GM10266 (cell line): ENCODE measurements around the gene GABRG3.

ENCODE experiments used
- DNase-seq: peaks from one replicate; pipeline ENCODE4 v3.0.0; 2012; ENCODE audit errors: extremely low spot score
- CTCF ChIP-seq: IDR thresholded peaks from 2 replicates; pipeline ENCODE4 v1.5.1; 2012; ENCODE audit warnings: mild to moderate bottlenecking, low read depth; ENCODE audit not compliant: control insufficient read depth, insufficient read depth; ENCODE audit errors: missing control alignments

Gene GABRG3

GRCh38 chr15:27328186-27328585 is 357.2 kb downstream of the GABRG3 start:
- no peak for TF ChIP-seq CTCF

GRCh38 chr15:27328608-27329007 is 357.6 kb downstream of the GABRG3 start:
- no peak for TF ChIP-seq CTCF
- DNase-seq = no peak

More at GRCh38 chr15:27328186-27328585, 357.2 kb downstream of the GABRG3 start:
- DNase-seq = no peak

- no peak for TF ChIP-seq CTCF
- DNase-seq = no peak
These were observed 359.3 kb downstream of the GABRG3 start for GRCh38 chr15:27330326-27330725.

GRCh38 chr15:27336676-27337075 is 365.7 kb downstream of the GABRG3 start:
- DNase-seq = no peak
- no peak for TF ChIP-seq CTCF

- DNase-seq = no peak
- TF ChIP-seq CTCF = no peak
These were observed 368.2 kb downstream of the GABRG3 start for GRCh38 chr15:27339138-27339537.

GRCh38 chr15:27341780-27342343 is 370.9 kb downstream of the GABRG3 start:
- DNase-seq = no peak
- TF ChIP-seq CTCF = no peak

- DNase-seq = no peak
- no peak for TF ChIP-seq CTCF
These were observed 372.0 kb downstream of the GABRG3 start for GRCh38 chr15:27342991-27343390.
